Measurements from ENCODE around the gene GJD3. TPM values are rescaled to one million over a fixed set of nuclear protein-coding genes. Genes with fewer than 3 reads are reported as not detected.

Gene GJD3
- total RNA-seq, 3 donors from 2014 or later (not counting 1 experiment from before 2014, with no cell fraction given), result not detected

DNA sequence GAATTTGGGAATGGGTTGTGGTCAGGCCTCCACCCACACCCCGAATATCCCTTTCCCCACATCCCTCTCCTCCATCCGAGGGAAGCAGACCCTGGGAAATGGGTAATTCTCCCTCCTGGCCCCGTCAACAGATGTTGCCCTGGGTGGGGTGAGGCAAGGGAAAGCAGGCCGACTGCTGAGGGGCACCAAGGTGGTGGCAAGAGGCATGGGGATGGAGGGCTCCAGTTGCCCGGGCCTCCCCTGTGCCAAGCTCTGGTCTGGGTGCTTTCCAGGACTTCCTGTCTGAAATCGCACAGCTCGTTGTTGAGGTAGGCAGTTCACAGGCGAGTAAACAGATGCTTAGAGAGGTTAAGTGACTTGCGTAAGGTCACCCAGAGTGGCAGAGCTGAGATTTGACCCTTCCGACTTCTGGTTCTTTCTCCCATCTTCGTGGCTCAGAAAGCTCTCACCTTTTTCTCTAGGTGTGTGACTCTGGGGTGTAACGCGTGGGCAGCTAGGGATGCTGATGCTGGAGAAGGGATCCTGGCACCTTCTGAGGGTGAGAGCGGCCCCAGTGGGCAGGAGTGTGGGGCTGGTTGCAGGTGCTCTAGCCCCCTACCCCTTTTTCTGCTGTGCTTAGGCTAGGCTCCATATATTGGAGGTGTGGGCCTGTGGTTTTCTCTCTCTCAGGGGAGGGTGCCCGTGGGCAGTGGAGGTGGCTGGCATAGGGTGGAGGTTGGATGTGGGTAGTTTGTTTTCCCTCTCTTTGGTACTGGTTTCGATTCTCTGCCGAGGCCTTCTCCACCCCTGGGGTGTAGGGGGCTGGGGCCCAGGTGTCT, 38.3 kb downstream of the GJD3 start:
- H3K4me3 ChIP-seq (ENCODE audit: low read length), result peak overlapping the region; percentile 6
- peak; percentile 22 to 38 (median 24) for ATAC-seq
- H3K36me3 ChIP-seq (ENCODE audit: control insufficient read depth, insufficient read depth, low read length), result peaks cover 6% of the 10 kb centered on the region
- H3K27me3 ChIP-seq (ENCODE audit: control insufficient read depth, insufficient read depth, low read length), result no peaks in the 10 kb centered on the region
- no peaks in the 10 kb centered on the region for H3K27me3 Mint-ChIP-seq (ENCODE audit: low read depth in 2 of 2)
- DNase-seq, result peak; percentile 55 to 88
- intact Hi-C loops (cut with micrococcal nuclease), result loop anchor here (1.0 kb wide), 1 partner anchor 8 kb away; no protein-coding TSS in a partner anchor
- H3K36me3 Mint-ChIP-seq, result no peaks in the 10 kb centered on the region
- TF ChIP-seq CTCF (IDR thresholded peaks at IDR 0.05), result no peak
- 19% methylated on average over 16 of the region's 17 CpGs for whole genome bisulfite sequencing (ENCODE audit: insufficient coverage)
- peaks cover 95% of the 10 kb centered on the region for H3K4me1 ChIP-seq (ENCODE audit: control insufficient read depth, insufficient read depth, low read length)
- H3K9me3 Mint-ChIP-seq, result no peaks in the 10 kb centered on the region
- H3K27ac Mint-ChIP-seq, result peak overlapping the region; percentile 99
- peaks cover 79 to 85% of the 10 kb centered on the region in 2 donors for H3K4me1 Mint-ChIP-seq
- H3K9me3 ChIP-seq (ENCODE audit: control insufficient read depth, insufficient read depth, low read length), result no peaks in the 10 kb centered on the region
- H3K27ac ChIP-seq (ENCODE audit: low read length), result peak overlapping the region; percentile 98
- peak overlapping the region; percentile 80 for H3K4me3 Mint-ChIP-seq

- Mint-ChIP-seq H3K27me3 (ENCODE audit: low read depth in 2 of 2) (no peaks in the 10 kb centered on the region), H3K27ac (peak overlapping the region; percentile 99), H3K36me3 (no peaks in the 10 kb centered on the region), H3K4me3 (peak overlapping the region; percentile 49), H3K4me1 (peaks cover 78 to 86% of the 10 kb centered on the region in 2 donors), H3K9me3 (no peaks in the 10 kb centered on the region)
- Histone ChIP-seq H3K4me3 (ENCODE audit: low read length) (no peak overlapping the region), H3K4me1 (ENCODE audit: control insufficient read depth, insufficient read depth, low read length) (peaks cover 95% of the 10 kb centered on the region), H3K27ac (ENCODE audit: low read length) (peak overlapping the region; percentile 98), H3K27me3 (ENCODE audit: control insufficient read depth, insufficient read depth, low read length) (no peaks in the 10 kb centered on the region), H3K36me3 (ENCODE audit: control insufficient read depth, insufficient read depth, low read length) (no peaks in the 10 kb centered on the region), H3K9me3 (ENCODE audit: control insufficient read depth, insufficient read depth, low read length) (no peaks in the 10 kb centered on the region)
- 66% methylated on average over 9 of the region's 13 CpGs for whole genome bisulfite sequencing (ENCODE audit: insufficient coverage)
- DNase-seq (peak in 1 of 2 donors; percentile 79), ATAC-seq (peak in 1 of 3 donors; percentile 1)
- intact Hi-C loops (cut with micrococcal nuclease), result loop anchor here (1.0 kb wide), 1 partner anchor 7 kb away; no protein-coding TSS in a partner anchor
- no peak for TF ChIP-seq CTCF (IDR thresholded peaks at IDR 0.05)
These were observed 39.2 kb downstream of the GJD3 start for GRCh38 chr17:40325156-40326013.

- DNase-seq (peak; percentile 75 to 96), ATAC-seq (peak; percentile 44 to 65 (median 54))
- Histone ChIP-seq H3K27ac (ENCODE audit: low read length) (peak overlapping the region; percentile 98), H3K4me3 (ENCODE audit: low read length) (peak overlapping the region; percentile 58), H3K36me3 (ENCODE audit: control insufficient read depth, insufficient read depth, low read length) (no peaks in the 10 kb centered on the region), H3K4me1 (ENCODE audit: control insufficient read depth, insufficient read depth, low read length) (peaks cover 98% of the 10 kb centered on the region), H3K27me3 (ENCODE audit: control insufficient read depth, insufficient read depth, low read length) (no peaks in the 10 kb centered on the region), H3K9me3 (ENCODE audit: control insufficient read depth, insufficient read depth, low read length) (no peaks in the 10 kb centered on the region)
- H3K27me3 Mint-ChIP-seq (ENCODE audit: low read depth in 2 of 2), result no peaks in the 10 kb centered on the region
- no peak for TF ChIP-seq CTCF (IDR thresholded peaks at IDR 0.05)
- H3K4me3 Mint-ChIP-seq, result peak overlapping the region; percentile 94
- intact Hi-C loops (cut with micrococcal nuclease), result loop anchor here (1.0 to 5.0 kb wide), 4 partner anchors 18 to 556 kb away; partner anchors contain the start of gene CDC6
- peaks cover 82 to 94% of the 10 kb centered on the region in 2 donors for H3K4me1 Mint-ChIP-seq
- H3K27ac Mint-ChIP-seq, result peak overlapping the region; percentile 99
- 3% methylated on average over 7 of the region's 10 CpGs for WGBS (ENCODE audit: insufficient coverage)
- no peaks in the 10 kb centered on the region for H3K36me3 Mint-ChIP-seq
- no peaks in the 10 kb centered on the region for H3K9me3 Mint-ChIP-seq
These were observed 40.9 kb downstream of the GJD3 start for GRCh38 chr17:40323391-40324381.

Measured in natural killer cell (primary cell).